GM23338 (cell line): ENCODE measurements around the gene SEMA6C. TPM values are rescaled to one million over a fixed set of nuclear protein-coding genes. Genes with fewer than 3 reads are reported as not detected.
"Not testable (repeated sequence)": the region's sequence is repeated elsewhere in the genome, so short reads cannot be mapped to it uniquely, and the experiment has no call there.

Experiments
- ATAC-seq: fragments of 200-7000 bp; cut with Tn5 transposase; 3 replicates; pipeline ENCODE4 v1.9.1; 2020
- DNase-seq: peaks from one replicate; pipeline ENCODE4 v3.0.0-alpha.2; 2015; ENCODE audit warnings: low spot score
- H2AFZ ChIP-seq: fragments of 200-600 bp; sonication (generic); 2 replicates; pipeline ENCODE4 v1.8.0; 2016; ENCODE audit warnings: antibody characterized with exemption, mild to moderate bottlenecking, moderate library complexity
- H3F3A ChIP-seq: fragments of 200-600 bp; sonication (generic); replicated peaks from 2 replicates; pipeline ENCODE4 v1.8.0; 2017; ENCODE audit warnings: antibody characterized with exemption, mixed run types, low read depth
- H3K27ac ChIP-seq: fragments of 200-600 bp; sonication (generic); 2 replicates; pipeline ENCODE4 v1.6.1; 2016; ENCODE audit warnings: low read depth
- H3K27me3 ChIP-seq: fragments of 200-600 bp; sonication (generic); 2 replicates; pipeline ENCODE4 v1.8.0; 2016; ENCODE audit warnings: mild to moderate bottlenecking, mixed run types, moderate library complexity; ENCODE audit not compliant: insufficient read depth
- H3K36me3 ChIP-seq: fragments of 200-600 bp; sonication (generic); 2 replicates; pipeline ENCODE4 v1.8.0; 2016; ENCODE audit warnings: mild to moderate bottlenecking; ENCODE audit not compliant: insufficient read depth
- H3K4me1 ChIP-seq: fragments of 200-600 bp; sonication (generic); 2 replicates; pipeline ENCODE4 v1.8.0; 2016; ENCODE audit warnings: mild to moderate bottlenecking, moderate library complexity; ENCODE audit not compliant: insufficient read depth
- H3K4me2 ChIP-seq: fragments of 200-600 bp; sonication (generic); 2 replicates; pipeline ENCODE4 v1.7.1; 2017; ENCODE audit warnings: mixed run types
- H3K4me3 ChIP-seq: fragments of 200-600 bp; sonication (generic); 2 replicates; pipeline ENCODE4 v1.6.1; 2016; ENCODE audit warnings: mixed run types
- H3K79me2 ChIP-seq: fragments of 200-600 bp; sonication (generic); replicated peaks from 2 replicates; pipeline ENCODE4 v1.8.0; 2017; ENCODE audit warnings: mild to moderate bottlenecking; ENCODE audit not compliant: insufficient read depth
- H3K9me2 ChIP-seq: fragments of 200-600 bp; sonication (generic); 2 replicates; pipeline ENCODE4 v1.8.0; 2017; ENCODE audit not compliant: insufficient read depth
- H4K20me1 ChIP-seq: fragments of 200-600 bp; sonication (generic); replicated peaks from 2 replicates; pipeline ENCODE4 v1.8.0; 2017; ENCODE audit warnings: mild to moderate bottlenecking; ENCODE audit not compliant: insufficient read depth
- H3K27ac Mint-ChIP-seq: 2 replicates; pipeline ENCODE4 v1.8.0; 2020; ENCODE audit warnings: inconsistent platforms, mild to moderate bottlenecking, moderate library complexity, mixed read lengths
- H3K27me3 Mint-ChIP-seq: 3 replicates; pipeline ENCODE4 v1.8.0; 2022; ENCODE audit warnings: low read depth, mild to moderate bottlenecking, moderate library complexity, mixed read lengths, inconsistent platforms; ENCODE audit not compliant: insufficient read depth, poor library complexity
- H3K36me3 Mint-ChIP-seq: 3 replicates; pipeline ENCODE4 v1.8.0; 2021; ENCODE audit warnings: low read depth, mild to moderate bottlenecking, inconsistent platforms, moderate library complexity, mixed read lengths
- H3K4me1 Mint-ChIP-seq: 3 replicates; pipeline ENCODE4 v1.8.0; 2020; ENCODE audit warnings: mild to moderate bottlenecking, inconsistent platforms, mixed read lengths
- H3K4me3 Mint-ChIP-seq: 3 replicates; pipeline ENCODE4 v1.8.0; 2021; ENCODE audit warnings: moderate library complexity, mild to moderate bottlenecking, inconsistent platforms, mixed read lengths
- H3K9me3 Mint-ChIP-seq: 3 replicates; pipeline ENCODE4 v1.8.0; 2020; ENCODE audit warnings: moderate library complexity, mild to moderate bottlenecking, inconsistent platforms, mixed read lengths
- CREB1 ChIP-seq: fragments of 250-450 bp; sonication (Bioruptor Pico); IDR thresholded peaks from 2 replicates; pipeline ENCODE4 v1.5.0; 2020; ENCODE audit warnings: low read depth, mild to moderate bottlenecking, moderate library complexity
- EZH2 ChIP-seq: fragments of 200-600 bp; sonication (generic); IDR thresholded peaks from one replicate; pipeline ENCODE4 v1.8.0; 2017; ENCODE audit warnings: antibody characterized with exemption, mild to moderate bottlenecking, low read depth; ENCODE audit not compliant: unreplicated experiment
- EZH2phosphoT487 ChIP-seq: fragments of 200-600 bp; sonication (generic); IDR thresholded peaks from one replicate; pipeline ENCODE4 v1.8.1; 2018; ENCODE audit warnings: antibody characterized with exemption; ENCODE audit not compliant: unreplicated experiment
- JUNB ChIP-seq: IDR thresholded peaks from one replicate; pipeline ENCODE4 v1.6.1; 2016; ENCODE audit warnings: antibody characterized with exemption; ENCODE audit not compliant: unreplicated experiment
- NANOG ChIP-seq: IDR thresholded peaks from 2 replicates; pipeline ENCODE4 v1.6.1; 2016; ENCODE audit warnings: antibody characterized with exemption, borderline replicate concordance
- POLR2AphosphoS5 ChIP-seq: IDR thresholded peaks from 2 replicates; pipeline ENCODE4 v1.6.1; 2016; ENCODE audit warnings: antibody characterized with exemption, low read depth
- STAT1 ChIP-seq: IDR thresholded peaks from one replicate; pipeline ENCODE4 v1.6.1; 2016; ENCODE audit warnings: antibody characterized with exemption; ENCODE audit not compliant: unreplicated experiment
- ZNF331 ChIP-seq: fragments of 250-450 bp; sonication (Bioruptor Pico); IDR thresholded peaks from 2 replicates; pipeline ENCODE4 v1.5.0; 2020; ENCODE audit warnings: low read depth, mild to moderate bottlenecking, moderate library complexity
- polyA plus RNA-seq: library from polyadenylated mRNA; unstranded; fragments of >200 nt; fragmentation: Nextera tagmentation; extraction: Ambion mirVana; gene quantifications from 2 replicates; pipeline ENCODE4 v1.2.1, GENCODE V29; 2016
- total RNA-seq: library from RNA; depleted of rRNA; stranded (reverse); fragments of >200 nt; shearing (Covaris generic); gene quantifications from 2 replicates; pipeline ENCODE4 v1.2.3, GENCODE V29; 2014
- TF ChIP-seq, protein P1 (sequence below): IDR thresholded peaks from 2 replicates; pipeline ENCODE4 v1.6.1; 2016; ENCODE audit warnings: antibody characterized with exemption
- TF ChIP-seq, protein P2 (sequence below): fragments of 250-450 bp; sonication (Bioruptor Pico); IDR thresholded peaks from 2 replicates; pipeline ENCODE4 v1.5.0; 2020; ENCODE audit warnings: mild to moderate bottlenecking, moderate library complexity
- TF ChIP-seq, protein P3 (sequence below), 2 experiments: fragments of 200-600 bp in 1 of 2; sonication (generic) in 1 of 2; conservative IDR thresholded peaks; 2 replicates each; pipeline versions ENCODE4 v1.5.1 to v1.6.1; 2016 to 2017; ENCODE audit warnings: antibody characterized with exemption in 2 of 2, low read depth in 2 of 2, mild to moderate bottlenecking in 2 of 2, moderate library complexity in 1 of 2

SEMA6C gene
- total and polyA plus RNA-seq, 2 experiments from 2014 or later: 6.2 to 12.3 TPM

DNA sequence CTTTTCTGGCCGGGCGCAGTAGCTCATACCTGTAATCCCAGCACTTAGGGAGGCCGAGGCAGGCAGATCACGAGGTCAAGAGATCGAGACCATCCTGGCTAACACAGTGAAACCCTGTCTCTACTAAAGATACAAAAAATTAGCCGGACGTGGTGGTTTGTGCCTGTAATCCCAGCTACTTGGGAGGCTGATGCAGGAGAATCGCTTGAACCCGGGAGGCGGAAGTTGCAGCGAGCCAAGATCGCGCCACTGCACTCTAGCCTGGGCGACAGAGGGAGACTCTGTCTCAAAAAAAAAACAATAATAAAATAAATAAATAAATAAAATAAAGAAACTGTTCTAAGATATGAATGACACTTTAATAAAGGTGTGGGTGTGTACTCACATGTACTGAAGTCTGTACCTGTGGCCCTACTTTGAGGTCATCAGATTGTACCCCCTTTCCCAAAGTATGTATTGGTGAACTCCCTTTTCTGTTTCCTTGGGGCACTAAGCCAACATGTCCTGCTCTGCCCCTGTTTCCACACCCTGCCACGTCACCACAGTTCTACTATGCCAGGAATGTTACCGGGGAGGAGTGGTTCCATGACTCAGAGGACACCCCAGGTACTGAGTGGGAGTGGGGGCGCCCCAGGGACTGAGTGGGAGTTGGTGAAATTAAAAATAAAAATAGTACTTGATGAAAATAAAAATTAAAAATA is 48.6 kb upstream of the SEMA6C start:
- H3K9me3 Mint-ChIP-seq, H3K4me3 ChIP-seq, H3K9me2 ChIP-seq, H4K20me1 ChIP-seq, DNase-seq, H3K4me1 ChIP-seq, ATAC-seq, H3K4me3 Mint-ChIP-seq, H3K27ac Mint-ChIP-seq, H3K4me2 ChIP-seq, H2AFZ ChIP-seq, H3K27me3 ChIP-seq, H3K36me3 ChIP-seq, H3K27ac ChIP-seq: not testable (repeated sequence)
- peaks cover 17% of the 10 kb centered on the region for H3K27me3 Mint-ChIP-seq
- H3K4me1 Mint-ChIP-seq: peaks cover 16% of the 10 kb centered on the region; the same call in 2 of the 3 replicates
- peaks cover 12% of the 10 kb centered on the region for H3K36me3 Mint-ChIP-seq
- H3K79me2 ChIP-seq: peaks cover 16% of the 10 kb centered on the region
- H3F3A ChIP-seq: 0 out of 2 replicates have a peak, but pooled peaks cover 12% of the 10 kb centered on the region

DNA sequence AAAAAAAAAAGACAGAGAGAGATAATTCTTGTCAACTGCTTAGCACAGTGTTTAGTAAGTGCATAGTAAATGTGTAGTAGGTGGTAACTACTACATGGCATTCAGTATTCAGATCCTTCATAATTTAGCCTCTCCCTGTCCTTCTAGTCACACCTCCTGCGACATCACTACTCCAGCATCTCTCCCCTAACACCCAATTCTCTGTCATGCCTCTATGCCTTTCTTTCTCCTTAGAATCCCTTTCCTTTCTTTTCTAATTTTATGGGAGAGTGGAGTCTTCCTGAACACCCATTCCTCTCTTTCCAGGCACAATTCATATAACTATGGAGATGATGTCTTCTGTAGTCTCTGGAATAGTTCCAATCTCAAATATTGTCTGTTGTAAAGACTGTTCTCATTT is 47.4 kb upstream of the SEMA6C start:
- Histone ChIP-seq H3K4me2 (no peak overlapping the region), H3K27ac (no peak overlapping the region), H3K36me3 (no peaks in the 10 kb centered on the region), H3K79me2 (peaks cover 15% of the 10 kb centered on the region), H3K4me3 (no peak overlapping the region), H3K4me1 (peaks cover 6% of the 10 kb centered on the region), H3K9me2 (no peaks in the 10 kb centered on the region), H2AFZ (no peak overlapping the region), H4K20me1 (no peaks in the 10 kb centered on the region), H3K27me3 (no peaks in the 10 kb centered on the region), H3F3A (0 out of 2 replicates have a peak, but pooled peaks cover 12% of the 10 kb centered on the region)
- Mint-ChIP-seq H3K36me3 (peaks cover 4% of the 10 kb centered on the region), H3K27me3 (peaks cover 14% of the 10 kb centered on the region), H3K9me3 (no peaks in the 10 kb centered on the region), H3K27ac (no peak overlapping the region), H3K4me3 (no peak overlapping the region), H3K4me1 (peaks cover 12% of the 10 kb centered on the region; the same call in 2 of the 3 replicates)
- DNase-seq: no peak
- no peak for ATAC-seq
- TF ChIP-seq, protein P1, sequence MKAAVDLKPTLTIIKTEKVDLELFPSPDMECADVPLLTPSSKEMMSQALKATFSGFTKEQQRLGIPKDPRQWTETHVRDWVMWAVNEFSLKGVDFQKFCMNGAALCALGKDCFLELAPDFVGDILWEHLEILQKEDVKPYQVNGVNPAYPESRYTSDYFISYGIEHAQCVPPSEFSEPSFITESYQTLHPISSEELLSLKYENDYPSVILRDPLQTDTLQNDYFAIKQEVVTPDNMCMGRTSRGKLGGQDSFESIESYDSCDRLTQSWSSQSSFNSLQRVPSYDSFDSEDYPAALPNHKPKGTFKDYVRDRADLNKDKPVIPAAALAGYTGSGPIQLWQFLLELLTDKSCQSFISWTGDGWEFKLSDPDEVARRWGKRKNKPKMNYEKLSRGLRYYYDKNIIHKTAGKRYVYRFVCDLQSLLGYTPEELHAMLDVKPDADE: no peak
- TF ChIP-seq EZH2: no peak
- TF ChIP-seq STAT1: no peak
- TF ChIP-seq JUNB: no peak
- no peak for TF ChIP-seq EZH2phosphoT487
- TF ChIP-seq, protein P2, sequence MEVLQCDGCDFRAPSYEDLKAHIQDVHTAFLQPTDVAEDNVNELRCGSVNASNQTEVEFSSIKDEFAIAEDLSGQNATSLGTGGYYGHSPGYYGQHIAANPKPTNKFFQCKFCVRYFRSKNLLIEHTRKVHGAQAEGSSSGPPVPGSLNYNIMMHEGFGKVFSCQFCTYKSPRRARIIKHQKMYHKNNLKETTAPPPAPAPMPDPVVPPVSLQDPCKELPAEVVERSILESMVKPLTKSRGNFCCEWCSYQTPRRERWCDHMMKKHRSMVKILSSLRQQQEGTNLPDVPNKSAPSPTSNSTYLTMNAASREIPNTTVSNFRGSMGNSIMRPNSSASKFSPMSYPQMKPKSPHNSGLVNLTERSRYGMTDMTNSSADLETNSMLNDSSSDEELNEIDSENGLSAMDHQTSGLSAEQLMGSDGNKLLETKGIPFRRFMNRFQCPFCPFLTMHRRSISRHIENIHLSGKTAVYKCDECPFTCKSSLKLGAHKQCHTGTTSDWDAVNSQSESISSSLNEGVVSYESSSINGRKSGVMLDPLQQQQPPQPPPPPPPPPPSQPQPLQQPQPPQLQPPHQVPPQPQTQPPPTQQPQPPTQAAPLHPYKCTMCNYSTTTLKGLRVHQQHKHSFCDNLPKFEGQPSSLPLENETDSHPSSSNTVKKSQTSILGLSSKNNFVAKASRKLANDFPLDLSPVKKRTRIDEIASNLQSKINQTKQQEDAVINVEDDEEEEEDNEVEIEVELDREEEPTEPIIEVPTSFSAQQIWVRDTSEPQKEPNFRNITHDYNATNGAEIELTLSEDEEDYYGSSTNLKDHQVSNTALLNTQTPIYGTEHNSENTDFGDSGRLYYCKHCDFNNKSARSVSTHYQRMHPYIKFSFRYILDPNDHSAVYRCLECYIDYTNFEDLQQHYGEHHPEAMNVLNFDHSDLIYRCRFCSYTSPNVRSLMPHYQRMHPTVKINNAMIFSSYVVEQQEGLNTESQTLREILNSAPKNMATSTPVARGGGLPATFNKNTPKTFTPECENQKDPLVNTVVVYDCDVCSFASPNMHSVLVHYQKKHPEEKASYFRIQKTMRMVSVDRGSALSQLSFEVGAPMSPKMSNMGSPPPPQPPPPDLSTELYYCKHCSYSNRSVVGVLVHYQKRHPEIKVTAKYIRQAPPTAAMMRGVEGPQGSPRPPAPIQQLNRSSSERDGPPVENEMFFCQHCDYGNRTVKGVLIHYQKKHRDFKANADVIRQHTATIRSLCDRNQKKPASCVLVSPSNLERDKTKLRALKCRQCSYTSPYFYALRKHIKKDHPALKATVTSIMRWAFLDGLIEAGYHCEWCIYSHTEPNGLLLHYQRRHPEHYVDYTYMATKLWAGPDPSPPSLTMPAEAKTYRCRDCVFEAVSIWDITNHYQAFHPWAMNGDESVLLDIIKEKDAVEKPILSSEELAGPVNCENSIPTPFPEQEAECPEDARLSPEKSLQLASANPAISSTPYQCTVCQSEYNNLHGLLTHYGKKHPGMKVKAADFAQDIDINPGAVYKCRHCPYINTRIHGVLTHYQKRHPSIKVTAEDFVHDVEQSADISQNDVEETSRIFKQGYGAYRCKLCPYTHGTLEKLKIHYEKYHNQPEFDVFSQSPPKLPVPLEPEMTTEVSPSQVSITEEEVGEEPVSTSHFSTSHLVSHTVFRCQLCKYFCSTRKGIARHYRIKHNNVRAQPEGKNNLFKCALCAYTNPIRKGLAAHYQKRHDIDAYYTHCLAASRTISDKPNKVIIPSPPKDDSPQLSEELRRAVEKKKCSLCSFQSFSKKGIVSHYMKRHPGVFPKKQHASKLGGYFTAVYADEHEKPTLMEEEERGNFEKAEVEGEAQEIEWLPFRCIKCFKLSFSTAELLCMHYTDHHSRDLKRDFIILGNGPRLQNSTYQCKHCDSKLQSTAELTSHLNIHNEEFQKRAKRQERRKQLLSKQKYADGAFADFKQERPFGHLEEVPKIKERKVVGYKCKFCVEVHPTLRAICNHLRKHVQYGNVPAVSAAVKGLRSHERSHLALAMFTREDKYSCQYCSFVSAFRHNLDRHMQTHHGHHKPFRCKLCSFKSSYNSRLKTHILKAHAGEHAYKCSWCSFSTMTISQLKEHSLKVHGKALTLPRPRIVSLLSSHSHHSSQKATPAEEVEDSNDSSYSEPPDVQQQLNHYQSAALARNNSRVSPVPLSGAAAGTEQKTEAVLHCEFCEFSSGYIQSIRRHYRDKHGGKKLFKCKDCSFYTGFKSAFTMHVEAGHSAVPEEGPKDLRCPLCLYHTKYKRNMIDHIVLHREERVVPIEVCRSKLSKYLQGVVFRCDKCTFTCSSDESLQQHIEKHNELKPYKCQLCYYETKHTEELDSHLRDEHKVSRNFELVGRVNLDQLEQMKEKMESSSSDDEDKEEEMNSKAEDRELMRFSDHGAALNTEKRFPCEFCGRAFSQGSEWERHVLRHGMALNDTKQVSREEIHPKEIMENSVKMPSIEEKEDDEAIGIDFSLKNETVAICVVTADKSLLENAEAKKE (CRISPR knock-in tag): no peak
- TF ChIP-seq, protein P3, sequence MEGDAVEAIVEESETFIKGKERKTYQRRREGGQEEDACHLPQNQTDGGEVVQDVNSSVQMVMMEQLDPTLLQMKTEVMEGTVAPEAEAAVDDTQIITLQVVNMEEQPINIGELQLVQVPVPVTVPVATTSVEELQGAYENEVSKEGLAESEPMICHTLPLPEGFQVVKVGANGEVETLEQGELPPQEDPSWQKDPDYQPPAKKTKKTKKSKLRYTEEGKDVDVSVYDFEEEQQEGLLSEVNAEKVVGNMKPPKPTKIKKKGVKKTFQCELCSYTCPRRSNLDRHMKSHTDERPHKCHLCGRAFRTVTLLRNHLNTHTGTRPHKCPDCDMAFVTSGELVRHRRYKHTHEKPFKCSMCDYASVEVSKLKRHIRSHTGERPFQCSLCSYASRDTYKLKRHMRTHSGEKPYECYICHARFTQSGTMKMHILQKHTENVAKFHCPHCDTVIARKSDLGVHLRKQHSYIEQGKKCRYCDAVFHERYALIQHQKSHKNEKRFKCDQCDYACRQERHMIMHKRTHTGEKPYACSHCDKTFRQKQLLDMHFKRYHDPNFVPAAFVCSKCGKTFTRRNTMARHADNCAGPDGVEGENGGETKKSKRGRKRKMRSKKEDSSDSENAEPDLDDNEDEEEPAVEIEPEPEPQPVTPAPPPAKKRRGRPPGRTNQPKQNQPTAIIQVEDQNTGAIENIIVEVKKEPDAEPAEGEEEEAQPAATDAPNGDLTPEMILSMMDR (conservative IDR thresholded peaks at IDR 0.05; ENCODE audit: low read depth in 2 of 2): no peak
- no peak for TF ChIP-seq NANOG
- TF ChIP-seq CREB1 (CRISPR knock-in tag): no peak
- TF ChIP-seq POLR2AphosphoS5: no peak
- TF ChIP-seq ZNF331: no peak
